IPS-11a (cell line): Measurements from ENCODE around the gene SLC10A1.

ENCODE experiments used
- H3K4me3 ChIP-seq: one replicate; pipeline ENCODE4 v1.5.1; 2013; ENCODE audit warnings: low read depth, low read length, control low read depth

The SLC10A1 gene

GRCh38 chr14:69808919-69809808 lies 12.1 kb upstream of the SLC10A1 start:
- H3K4me3 ChIP-seq, result no peak overlapping the region

DNA sequence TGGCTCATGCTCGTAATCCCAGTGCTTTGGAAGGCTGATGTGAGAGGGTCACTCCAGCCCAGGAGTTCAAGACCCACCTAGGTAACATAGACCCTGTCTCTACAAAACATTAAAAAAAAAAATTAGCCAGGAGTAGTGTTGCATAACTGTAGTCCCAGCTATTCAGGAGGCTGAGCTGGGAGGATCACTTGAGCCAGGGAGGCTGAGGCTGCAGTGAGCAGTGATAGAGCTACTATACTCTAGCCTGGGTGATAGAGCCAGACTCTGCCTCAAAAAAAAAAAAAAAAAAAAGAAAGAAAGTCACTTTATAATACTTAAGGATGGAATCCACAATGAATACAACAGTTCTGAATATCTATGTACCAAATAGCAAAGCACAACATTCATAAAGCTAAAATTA lies 10.2 kb upstream of the SLC10A1 start:
- H3K4me3 ChIP-seq, result no peak overlapping the region

DNA sequence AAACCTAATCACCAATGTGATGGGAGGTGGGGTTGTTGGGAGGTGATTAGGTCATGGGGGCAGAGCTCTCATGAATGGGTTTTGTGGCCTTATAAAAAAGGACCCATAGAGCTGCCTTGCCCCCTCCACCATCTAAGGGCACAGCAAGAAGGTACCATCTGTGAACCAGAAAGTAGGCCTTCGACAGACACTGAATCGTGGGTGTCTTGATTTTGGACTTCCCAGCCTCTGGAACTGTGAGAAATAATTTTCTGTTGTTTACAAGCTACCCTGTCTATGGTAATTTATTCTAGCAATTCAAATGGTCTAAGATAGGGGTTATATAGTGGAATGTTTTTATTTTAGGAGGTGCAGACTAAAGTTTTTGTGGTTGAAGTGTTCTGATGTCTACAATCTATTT lies 7.9 kb upstream of the SLC10A1 start:
- no peak overlapping the region for H3K4me3 ChIP-seq

- no peak overlapping the region for H3K4me3 ChIP-seq
These were observed 6.7 kb upstream of the SLC10A1 start for GRCh38 chr14:69803753-69804152.

GRCh38 chr14:69798339-69798735 lies 1.3 kb upstream of the SLC10A1 start:
- no peak overlapping the region for H3K4me3 ChIP-seq

DNA sequence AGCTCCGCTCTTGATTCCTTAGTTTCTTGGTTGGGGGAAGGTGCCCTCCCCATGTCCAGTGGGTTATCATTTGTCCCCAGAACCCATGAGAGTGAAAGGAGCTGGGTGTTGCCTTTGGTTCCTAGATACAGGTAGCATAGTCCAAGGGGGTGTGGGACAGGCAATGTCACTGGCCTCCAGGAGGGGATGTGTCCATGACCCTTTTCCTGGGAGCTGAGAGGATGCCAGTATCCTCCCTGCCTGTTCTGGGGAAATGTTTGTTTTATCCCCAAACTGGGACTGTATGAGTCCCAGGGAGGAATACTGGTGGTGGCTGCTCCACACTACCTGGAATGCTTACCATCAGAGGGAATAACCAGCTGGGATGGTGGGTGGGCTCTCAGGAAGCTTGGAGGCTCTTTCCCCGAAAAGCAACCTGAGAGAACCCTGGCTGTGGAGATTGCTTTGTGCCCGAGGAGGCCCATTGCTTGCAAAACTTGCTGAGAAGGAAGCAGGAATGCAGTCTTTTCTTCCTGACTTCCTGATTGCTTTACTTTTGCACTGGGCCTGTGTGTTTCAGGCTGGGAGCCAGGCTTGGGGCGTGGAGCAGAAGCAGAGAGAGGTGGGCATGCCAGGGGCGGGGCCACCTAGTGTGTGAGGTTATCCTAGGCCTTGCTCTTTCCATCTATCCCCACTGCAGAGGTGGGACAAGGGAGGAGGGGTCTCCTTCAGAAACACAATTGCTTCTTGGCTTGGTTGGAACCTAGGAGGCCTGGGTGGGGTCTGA lies 715 bp upstream of the SLC10A1 start:
- H3K4me3 ChIP-seq, result no peak overlapping the region

GRCh38 chr14:69795691-69796090 lies 1.4 kb downstream of the SLC10A1 start:
- H3K4me3 ChIP-seq, result no peak overlapping the region

DNA sequence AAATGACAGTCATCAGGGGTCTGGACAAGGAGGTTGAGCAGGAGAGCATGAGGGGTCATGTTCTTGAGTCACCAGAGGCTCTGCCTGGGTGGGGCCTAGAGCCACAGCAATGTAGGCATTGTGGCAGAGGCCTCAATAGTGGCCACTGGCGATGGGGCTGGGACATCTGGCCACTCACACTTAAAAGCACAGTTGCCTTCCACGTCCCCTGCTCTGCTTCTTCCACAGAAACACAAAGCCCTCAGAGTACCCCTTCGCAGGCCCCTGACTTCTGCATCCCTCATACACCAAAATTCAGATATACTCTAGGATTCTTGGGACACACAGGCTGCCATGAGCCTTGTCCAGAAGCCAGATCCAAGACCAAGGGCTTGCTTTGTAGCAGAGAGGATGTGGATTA lies 2.2 kb downstream of the SLC10A1 start:
- no peak overlapping the region for H3K4me3 ChIP-seq

GRCh38 chr14:69792887-69793421 lies 4.1 kb downstream of the SLC10A1 start:
- H3K4me3 ChIP-seq, result no peak overlapping the region

GRCh38 chr14:69789118-69789640 lies 7.9 kb downstream of the SLC10A1 start:
- H3K4me3 ChIP-seq, result no peak overlapping the region

GRCh38 chr14:69786603-69787002 lies 10.4 kb downstream of the SLC10A1 start:
- no peak overlapping the region for H3K4me3 ChIP-seq

GRCh38 chr14:69784942-69785341 lies 12.1 kb downstream of the SLC10A1 start:
- no peak overlapping the region for H3K4me3 ChIP-seq

DNA sequence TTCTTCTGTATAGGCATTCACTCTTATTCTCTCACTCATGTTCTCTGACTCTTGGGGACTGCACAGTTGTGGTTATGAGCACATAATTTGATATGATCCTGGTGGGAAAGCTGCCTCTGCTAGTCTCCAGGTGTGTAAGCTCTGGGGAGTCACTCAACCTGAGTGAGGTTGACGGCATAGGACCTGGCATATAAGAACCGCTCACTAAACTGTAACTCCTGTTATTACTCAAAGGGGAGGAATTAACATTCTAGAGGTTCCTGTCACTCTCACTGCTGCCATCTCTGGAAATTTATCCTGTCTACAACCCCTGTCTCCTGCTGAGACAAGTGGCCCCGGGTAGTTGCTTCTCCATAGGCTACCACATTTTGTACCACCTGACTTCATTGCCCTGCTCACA lies 16.1 kb downstream of the SLC10A1 start:
- no peak overlapping the region for H3K4me3 ChIP-seq

GRCh38 chr14:69780092-69780491 lies 16.9 kb downstream of the SLC10A1 start:
- H3K4me3 ChIP-seq, result no peak overlapping the region

DNA sequence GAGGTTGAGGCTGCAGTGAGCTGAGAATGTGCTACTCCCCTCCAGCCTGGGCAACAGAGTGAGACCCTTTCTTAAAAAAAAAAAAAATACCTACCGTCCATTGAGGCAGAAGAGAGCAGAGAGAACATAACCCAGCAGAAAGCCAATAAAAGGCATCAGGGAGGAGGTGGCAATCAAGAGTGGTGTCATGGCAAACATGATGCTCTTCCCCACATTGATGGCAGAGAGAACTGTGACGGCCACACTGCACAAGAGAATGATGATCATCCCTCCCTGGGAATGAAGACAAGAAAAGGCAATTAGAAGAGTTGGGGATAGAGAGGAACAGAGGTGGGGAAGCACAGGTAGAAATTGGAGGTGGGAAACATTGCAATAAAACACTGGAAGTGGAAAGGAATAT lies 18.0 kb downstream of the SLC10A1 start:
- H3K4me3 ChIP-seq, result no peak overlapping the region

DNA sequence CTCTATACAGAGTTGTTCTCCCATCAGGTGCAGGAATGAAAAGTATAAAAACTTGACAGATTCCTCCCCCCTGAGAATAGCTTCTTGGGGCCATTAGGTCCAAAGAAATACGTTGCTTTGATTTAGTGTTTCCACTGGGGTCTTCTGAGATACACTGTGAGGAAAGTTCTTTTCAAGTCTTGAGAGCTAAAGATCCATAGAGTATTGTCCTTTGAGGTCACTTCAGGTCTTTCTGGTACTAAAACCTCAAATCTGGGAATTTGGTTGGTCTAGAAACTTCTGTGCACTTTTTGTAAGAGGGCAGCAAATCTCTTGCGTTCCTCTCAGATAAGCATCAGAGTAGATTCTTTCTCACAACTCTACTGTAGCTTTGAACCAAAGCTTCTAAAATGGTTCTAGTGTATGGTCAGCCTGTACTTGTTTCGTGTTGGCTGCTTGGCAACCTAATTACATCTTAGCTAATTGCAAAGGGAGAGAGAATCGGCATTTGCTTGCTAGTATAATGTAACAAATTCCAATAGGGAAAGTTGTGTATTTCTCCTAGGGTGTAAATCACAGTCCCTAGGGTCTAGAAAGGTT lies 20.1 kb downstream of the SLC10A1 start:
- H3K4me3 ChIP-seq, result no peak overlapping the region

GRCh38 chr14:69775012-69775411 lies 22.0 kb downstream of the SLC10A1 start:
- no peak overlapping the region for H3K4me3 ChIP-seq

DNA sequence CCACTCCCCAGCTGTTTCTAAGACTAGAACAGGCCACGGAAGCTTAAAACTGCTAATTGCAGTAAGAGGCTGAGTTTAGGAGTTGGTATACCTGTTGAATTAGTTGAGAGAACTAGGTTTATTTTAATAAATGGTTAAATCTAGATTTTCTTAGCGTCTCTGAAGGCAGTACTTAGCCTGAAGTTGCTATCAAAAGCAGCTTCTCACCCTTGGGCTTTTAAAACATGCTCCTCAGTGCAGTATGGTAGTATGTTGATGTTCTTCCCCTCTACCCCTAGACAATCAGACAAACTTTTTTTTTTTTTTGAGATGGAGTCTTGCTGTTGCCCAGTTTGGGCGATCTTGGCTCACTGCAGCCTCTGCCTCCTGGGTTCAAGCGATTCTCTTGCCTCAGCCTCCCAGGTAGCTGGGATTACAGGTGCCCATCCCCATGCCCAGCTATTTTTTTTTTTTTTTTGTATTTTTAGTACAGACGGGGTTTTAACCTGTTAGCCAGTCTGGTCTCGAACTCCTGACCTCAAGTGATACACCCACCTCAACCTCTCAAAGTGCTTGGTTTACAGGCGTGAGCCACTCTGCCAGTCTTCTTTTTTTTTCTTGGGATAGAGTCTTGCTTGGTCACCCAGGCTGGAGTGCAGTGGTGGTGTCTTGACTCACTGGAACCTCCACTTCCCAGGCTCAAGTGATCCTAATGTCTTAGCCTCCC lies 23.3 kb downstream of the SLC10A1 start:
- no peak overlapping the region for H3K4me3 ChIP-seq

- H3K4me3 ChIP-seq, result no peak overlapping the region
These were observed 24.7 kb downstream of the SLC10A1 start for GRCh38 chr14:69772082-69773017.

- H3K4me3 ChIP-seq, result no peak overlapping the region
These were observed 25.9 kb downstream of the SLC10A1 start for GRCh38 chr14:69771136-69771535.
